Stimulated activated CD4-positive, alpha-beta T cell treated with anti-CD3 and anti-CD28 coated beads, TNF-alpha, amount 100 ng/mL, for 48 hours (primary cell): ENCODE results near the gene ULBP2.
"Not testable (repeated sequence)": the region's sequence is repeated elsewhere in the genome, so short reads cannot be mapped to it uniquely, and the experiment has no call there.

Experiments
- DNase-seq, 3 donors: peaks; one replicate each; pipeline ENCODE4 v3.0.0-alpha.2; 2020; ENCODE audit warnings: low read depth in 3 of 3

ULBP2 gene

GRCh38 chr6:149967591-149967990 lies 25.8 kb downstream of the ULBP2 start:
- DNase-seq, result no peak

GRCh38 chr6:149967999-149968398 lies 26.2 kb downstream of the ULBP2 start:
- DNase-seq, result not testable (repeated sequence)

GRCh38 chr6:149968909-149969308 lies 27.1 kb downstream of the ULBP2 start:
- not testable (repeated sequence) for DNase-seq

- no peak for DNase-seq
Observed at GRCh38 chr6:149969635-149970034, 27.8 kb downstream of the ULBP2 start.

- not testable (repeated sequence) for DNase-seq
Observed at GRCh38 chr6:149974394-149974793, 32.6 kb downstream of the ULBP2 start.

- DNase-seq, result no peak
Observed at GRCh38 chr6:149974825-149975224, 33.0 kb downstream of the ULBP2 start.

- no peak for DNase-seq
Observed at GRCh38 chr6:149975400-149975799, 33.6 kb downstream of the ULBP2 start.

GRCh38 chr6:149977221-149977620 lies 35.4 kb downstream of the ULBP2 start:
- no peak for DNase-seq

- DNase-seq, result no peak
Observed at GRCh38 chr6:149978610-149979009, 36.8 kb downstream of the ULBP2 start.

- no peak for DNase-seq
Observed at GRCh38 chr6:149979293-149979692, 37.5 kb downstream of the ULBP2 start.

GRCh38 chr6:149983145-149983544 lies 41.3 kb downstream of the ULBP2 start:
- no peak for DNase-seq

GRCh38 chr6:149984773-149985172 lies 43.0 kb downstream of the ULBP2 start:
- DNase-seq, result no peak

GRCh38 chr6:149985481-149985937 lies 43.7 kb downstream of the ULBP2 start:
- no peak for DNase-seq

GRCh38 chr6:149987602-149988107 lies 45.8 kb downstream of the ULBP2 start:
- no peak for DNase-seq

- DNase-seq, result no peak
Observed at GRCh38 chr6:149988550-149989346, 46.9 kb downstream of the ULBP2 start.

GRCh38 chr6:149990212-149990660 lies 48.4 kb downstream of the ULBP2 start:
- DNase-seq, result no peak

GRCh38 chr6:149990661-149991471 lies 49.1 kb downstream of the ULBP2 start:
- no peak for DNase-seq

GRCh38 chr6:149991472-149991795 lies 49.6 kb downstream of the ULBP2 start:
- DNase-seq, result not testable (repeated sequence)

GRCh38 chr6:149991838-149992237 lies 50.0 kb downstream of the ULBP2 start:
- DNase-seq, result no peak

- no peak for DNase-seq
Observed at GRCh38 chr6:149995235-149995750, 53.5 kb downstream of the ULBP2 start.

GRCh38 chr6:149995971-149996370 lies 54.2 kb downstream of the ULBP2 start:
- DNase-seq, result no peak
